Activated naive CD8-positive, alpha-beta T cell (primary cell): Measurements from ENCODE around the gene SCRN2.

Source experiments
- H3K27ac Mint-ChIP-seq: one replicate; pipeline ENCODE4 v1.8.0; 2021; ENCODE audit warnings: mixed read lengths
- H3K27me3 Mint-ChIP-seq: one replicate; pipeline ENCODE4 v1.8.0; 2021; ENCODE audit warnings: mixed read lengths
- H3K36me3 Mint-ChIP-seq: one replicate; pipeline ENCODE4 v1.8.0; 2021; ENCODE audit warnings: mixed read lengths
- H3K4me1 Mint-ChIP-seq: one replicate; pipeline ENCODE4 v1.8.0; 2021; ENCODE audit warnings: low read depth, mixed read lengths
- H3K4me3 Mint-ChIP-seq: one replicate; pipeline ENCODE4 v1.8.0; 2021; ENCODE audit warnings: mild to moderate bottlenecking, mixed read lengths
- H3K9me3 Mint-ChIP-seq: one replicate; pipeline ENCODE4 v1.8.0; 2021; ENCODE audit warnings: low read depth, mixed read lengths

Gene SCRN2

DNA sequence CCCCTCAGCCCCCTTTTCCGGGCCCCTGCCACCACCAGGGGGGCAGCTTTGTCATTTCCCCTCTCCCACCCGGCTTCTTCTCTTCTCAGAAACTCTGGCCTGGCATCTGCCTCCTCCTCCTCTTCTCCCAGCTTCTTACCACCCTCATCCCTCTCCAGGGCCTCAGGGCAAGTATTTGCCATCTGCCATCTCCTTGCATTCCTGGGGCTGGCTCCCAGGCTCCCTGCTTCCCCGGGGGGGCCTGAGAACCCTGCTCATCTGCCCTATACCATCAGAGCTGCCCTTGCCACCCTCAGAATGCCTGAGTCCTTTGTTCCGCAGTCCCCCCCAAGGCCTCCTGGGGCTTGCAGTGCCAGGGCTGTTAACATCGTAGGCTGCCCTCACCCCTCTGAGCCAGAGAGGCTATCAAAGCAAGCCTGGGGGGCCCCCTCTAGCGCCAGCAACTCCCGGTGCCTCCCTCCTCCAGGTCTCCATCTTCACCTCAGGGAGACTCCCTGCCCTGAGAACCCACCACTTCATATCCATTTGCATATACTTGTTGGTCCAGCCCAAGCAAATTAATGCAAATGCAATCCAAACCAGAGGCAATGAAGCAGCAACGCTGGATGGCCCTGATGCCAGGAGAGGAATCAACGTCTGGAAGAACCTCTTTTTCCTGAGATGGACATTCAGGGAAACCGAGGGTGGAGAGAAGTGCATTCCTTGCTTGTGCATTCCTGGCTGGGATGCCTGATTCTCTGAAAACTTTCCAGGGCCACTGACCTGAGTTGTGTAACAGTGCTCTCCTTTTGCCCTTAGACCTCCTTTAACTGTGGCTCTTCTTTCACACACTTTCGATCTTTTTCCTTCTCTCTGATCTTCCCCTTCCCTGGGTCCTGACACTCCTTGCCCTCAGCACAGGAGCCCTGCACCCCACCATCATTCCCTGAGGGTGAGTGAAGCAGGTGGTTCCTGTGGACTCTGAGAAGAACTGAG lies 34.2 kb upstream of the SCRN2 start:
- H3K9me3 Mint-ChIP-seq, result no peaks in the 10 kb centered on the region
- no peak overlapping the region for H3K27ac Mint-ChIP-seq
- peaks cover 4% of the 10 kb centered on the region for H3K4me1 Mint-ChIP-seq
- H3K36me3 Mint-ChIP-seq, result no peaks in the 10 kb centered on the region
- H3K4me3 Mint-ChIP-seq, result no peak overlapping the region
- H3K27me3 Mint-ChIP-seq, result peaks cover 11% of the 10 kb centered on the region

DNA sequence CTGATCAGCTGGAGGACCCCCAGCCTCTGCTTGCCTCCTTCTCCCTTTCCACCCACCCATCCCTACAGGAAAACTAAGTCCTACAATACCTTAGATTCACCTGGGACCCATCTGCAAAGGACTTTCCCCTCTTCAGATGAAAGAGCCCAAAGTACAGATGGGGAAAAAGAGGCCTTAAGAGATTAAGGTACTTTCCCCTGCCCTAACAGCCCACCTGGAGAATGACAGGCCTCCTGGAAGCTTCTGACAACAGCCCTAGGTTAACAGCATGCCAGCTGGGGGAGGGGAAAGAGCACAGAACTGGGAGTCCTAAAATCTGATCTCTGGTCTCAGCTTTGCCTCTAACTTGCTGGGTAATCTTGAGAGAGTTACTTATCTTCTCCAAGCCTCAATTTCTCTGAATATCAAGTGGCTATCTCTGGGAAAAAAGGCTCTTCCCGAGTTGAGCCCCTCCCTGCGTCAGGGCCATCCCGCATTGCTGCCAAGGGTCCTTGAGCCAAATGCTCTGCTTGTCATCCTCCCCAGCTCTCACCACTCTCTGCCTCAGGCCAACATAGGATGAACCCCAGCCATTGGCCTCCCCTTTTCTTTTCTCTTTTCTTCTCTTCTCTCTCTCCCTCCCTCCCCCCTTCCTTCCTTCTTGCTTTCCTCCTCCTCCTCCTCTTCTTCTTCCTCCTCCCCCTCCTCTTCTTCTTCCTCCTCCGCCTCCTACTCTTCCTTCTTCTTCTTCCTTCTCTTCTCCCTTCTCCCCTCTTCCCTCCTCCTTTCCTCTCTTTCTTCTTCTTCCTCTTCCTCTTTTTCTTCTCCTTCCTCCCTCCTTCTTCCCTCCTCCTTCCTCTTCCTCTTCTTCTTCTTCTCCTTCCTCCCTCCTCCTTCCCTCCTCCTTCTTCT lies 32.4 kb upstream of the SCRN2 start:
- peaks cover 14% of the 10 kb centered on the region for H3K27me3 Mint-ChIP-seq
- no peaks in the 10 kb centered on the region for H3K36me3 Mint-ChIP-seq
- H3K27ac Mint-ChIP-seq, result no peak overlapping the region
- H3K4me1 Mint-ChIP-seq, result no peaks in the 10 kb centered on the region
- no peak overlapping the region for H3K4me3 Mint-ChIP-seq
- H3K9me3 Mint-ChIP-seq, result no peaks in the 10 kb centered on the region

DNA sequence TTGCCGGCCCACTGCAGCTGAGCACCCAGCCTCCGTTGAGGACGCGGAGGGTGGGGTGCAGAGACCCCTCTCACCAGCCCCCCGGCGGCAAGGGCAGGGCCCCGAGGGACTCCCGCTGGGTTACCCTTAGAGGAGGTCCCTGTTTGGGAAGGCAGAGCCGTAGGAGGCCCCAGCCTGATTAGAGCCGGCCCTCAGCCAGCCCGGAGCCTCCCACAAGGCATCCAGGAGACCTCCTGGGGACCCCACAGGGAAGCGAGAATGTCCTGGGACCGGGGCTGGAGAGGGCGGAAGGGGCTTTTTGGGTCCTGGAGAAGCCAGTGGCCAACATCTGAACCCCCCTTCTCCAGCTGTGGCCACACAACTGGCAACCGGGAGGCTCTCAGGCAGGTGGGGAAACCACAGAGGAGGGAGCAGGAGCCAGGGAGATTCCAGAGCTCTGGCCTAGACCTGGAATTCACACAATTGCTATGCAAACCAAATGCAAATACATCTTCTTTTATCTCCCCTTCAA lies 31.6 kb upstream of the SCRN2 start:
- Mint-ChIP-seq H3K4me3 (no peak overlapping the region), H3K36me3 (no peaks in the 10 kb centered on the region), H3K27me3 (peaks cover 16% of the 10 kb centered on the region), H3K4me1 (no peaks in the 10 kb centered on the region), H3K9me3 (no peaks in the 10 kb centered on the region), H3K27ac (no peak overlapping the region)

DNA sequence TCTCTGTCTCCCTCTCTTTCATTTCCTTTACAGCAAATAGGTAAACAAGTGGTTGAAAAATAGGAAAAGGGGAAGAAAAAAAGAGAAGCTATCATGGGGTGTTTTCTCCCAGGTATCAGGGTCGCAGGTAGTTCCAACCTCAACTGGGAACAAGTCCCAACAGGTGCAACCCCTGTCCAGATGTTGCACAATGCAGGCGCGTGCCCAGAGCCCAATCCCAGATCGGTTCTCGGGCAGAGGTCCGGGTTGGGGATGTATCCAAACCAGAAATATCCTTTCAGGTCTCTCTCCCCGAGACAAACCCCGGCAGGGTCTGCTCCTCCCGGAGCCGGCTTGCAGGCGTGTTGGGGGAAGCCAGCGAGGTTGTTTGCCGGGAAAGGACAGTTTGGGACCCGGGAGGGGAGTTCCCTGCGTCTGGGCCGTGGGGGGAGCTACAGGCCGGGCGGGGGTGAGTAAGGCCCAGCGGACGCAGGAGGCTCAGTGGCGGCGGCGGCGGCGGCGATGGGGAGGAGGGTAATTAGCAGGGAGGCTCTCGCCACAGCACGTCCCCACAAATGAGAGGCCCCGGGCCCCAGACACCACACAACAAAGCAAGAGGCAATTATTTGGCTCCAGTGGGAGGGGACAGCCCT lies 31.1 kb upstream of the SCRN2 start:
- H3K9me3 Mint-ChIP-seq, result no peaks in the 10 kb centered on the region
- peaks cover 16% of the 10 kb centered on the region for H3K27me3 Mint-ChIP-seq
- H3K27ac Mint-ChIP-seq, result no peak overlapping the region
- no peaks in the 10 kb centered on the region for H3K36me3 Mint-ChIP-seq
- no peak overlapping the region for H3K4me3 Mint-ChIP-seq
- no peaks in the 10 kb centered on the region for H3K4me1 Mint-ChIP-seq

DNA sequence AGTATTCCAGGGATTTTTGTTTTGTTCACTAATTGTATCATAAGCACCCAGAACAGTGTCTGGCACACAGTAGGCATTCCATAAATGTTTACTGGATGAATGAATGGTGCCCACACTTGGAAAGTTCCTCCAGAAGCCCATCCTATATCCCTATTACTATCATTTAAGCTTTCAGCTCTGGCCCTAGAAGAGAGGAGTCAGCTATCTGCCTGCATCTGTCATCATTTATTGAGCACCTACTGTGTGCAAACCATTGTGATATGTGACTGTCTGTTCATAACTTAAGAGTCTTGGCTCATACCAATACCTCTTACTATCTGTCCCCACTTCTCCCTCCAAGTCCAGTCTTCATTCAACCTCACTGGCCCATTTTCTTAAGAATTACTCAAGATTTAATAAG lies 30.0 kb upstream of the SCRN2 start:
- Mint-ChIP-seq H3K4me3 (no peak overlapping the region), H3K36me3 (no peaks in the 10 kb centered on the region), H3K4me1 (no peaks in the 10 kb centered on the region), H3K27me3 (peaks cover 16% of the 10 kb centered on the region), H3K27ac (no peak overlapping the region), H3K9me3 (no peaks in the 10 kb centered on the region)

DNA sequence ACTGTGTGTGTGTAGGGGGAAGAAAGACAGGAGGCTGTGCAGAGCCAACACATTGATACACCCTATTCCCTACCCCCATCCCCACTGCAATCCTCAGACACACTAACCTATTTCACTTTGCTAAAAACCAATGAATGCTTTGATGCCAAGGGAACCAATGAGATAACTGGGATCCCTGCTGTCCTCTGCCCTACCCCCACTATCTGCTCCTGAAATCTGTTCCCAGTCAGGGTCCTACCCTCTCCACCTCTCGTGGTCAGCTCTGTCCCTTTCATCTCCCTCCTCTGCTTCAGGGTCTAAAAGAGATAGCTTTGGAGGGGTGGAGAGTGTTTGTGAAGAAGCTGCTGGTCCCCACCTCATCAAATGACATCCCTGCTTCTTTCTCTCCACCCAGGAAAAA lies 29.0 kb upstream of the SCRN2 start:
- Mint-ChIP-seq H3K4me1 (peaks cover 3% of the 10 kb centered on the region), H3K27me3 (peaks cover 16% of the 10 kb centered on the region), H3K27ac (no peak overlapping the region), H3K36me3 (no peaks in the 10 kb centered on the region), H3K9me3 (no peaks in the 10 kb centered on the region), H3K4me3 (no peak overlapping the region)

DNA sequence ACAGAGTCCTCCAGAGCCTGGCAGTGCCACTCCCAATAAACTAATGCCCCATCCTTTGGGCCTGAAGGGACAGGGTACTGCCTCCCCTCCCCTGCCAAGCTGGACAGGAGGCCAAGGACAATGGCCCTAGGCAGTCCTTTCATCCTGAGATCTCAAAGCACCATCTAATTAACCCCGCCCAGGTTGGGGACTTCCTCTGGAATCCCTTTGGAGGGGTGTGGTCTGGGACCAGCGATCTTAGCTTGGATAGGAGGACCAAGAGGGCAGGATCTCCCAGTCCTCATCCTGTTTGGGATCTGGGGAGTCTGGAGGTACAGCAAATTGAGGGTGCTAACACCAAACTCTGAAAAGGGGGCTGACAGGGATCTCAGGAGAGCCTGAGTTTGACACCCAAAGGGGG lies 28.0 kb upstream of the SCRN2 start:
- Mint-ChIP-seq H3K9me3 (no peaks in the 10 kb centered on the region), H3K27me3 (peaks cover 14% of the 10 kb centered on the region), H3K36me3 (no peaks in the 10 kb centered on the region), H3K27ac (no peak overlapping the region), H3K4me3 (no peak overlapping the region), H3K4me1 (peaks cover 7% of the 10 kb centered on the region)

DNA sequence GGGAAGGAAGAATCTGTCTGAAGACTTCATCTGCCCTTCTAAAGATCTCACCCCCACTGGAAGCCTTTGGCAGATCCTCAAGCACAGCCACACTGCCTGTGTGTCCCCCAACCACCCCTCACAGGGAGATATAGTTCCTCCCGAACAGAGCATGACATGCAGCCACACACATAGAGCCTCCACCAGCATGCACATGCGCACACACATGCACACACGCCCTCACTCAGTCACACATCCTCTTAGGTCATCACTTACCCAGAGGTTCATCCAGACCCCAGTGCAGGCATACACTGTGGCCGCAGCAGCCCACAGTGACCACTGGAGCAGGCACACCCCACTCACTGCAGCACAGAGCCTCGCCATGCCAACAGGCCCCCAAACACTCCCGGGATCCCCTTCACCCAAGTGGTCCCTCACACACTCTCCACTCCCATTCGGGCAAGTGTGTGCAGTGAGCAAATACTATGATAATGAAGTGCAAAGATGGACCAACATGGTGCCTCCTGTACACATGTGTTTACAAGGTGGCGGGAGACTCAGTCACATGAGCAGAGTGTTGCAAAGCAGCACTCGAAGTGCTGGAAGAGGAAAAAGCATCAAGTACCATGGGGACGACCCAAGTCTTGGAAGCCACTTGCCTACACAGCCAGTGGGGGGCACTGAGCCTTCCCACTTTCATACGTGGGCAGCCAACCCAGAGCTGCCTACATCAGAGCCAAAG lies 26.9 kb upstream of the SCRN2 start:
- no peak overlapping the region for H3K4me3 Mint-ChIP-seq
- no peaks in the 10 kb centered on the region for H3K9me3 Mint-ChIP-seq
- no peaks in the 10 kb centered on the region for H3K36me3 Mint-ChIP-seq
- H3K27ac Mint-ChIP-seq, result no peak overlapping the region
- peaks cover 11% of the 10 kb centered on the region for H3K4me1 Mint-ChIP-seq
- H3K27me3 Mint-ChIP-seq, result peaks cover 13% of the 10 kb centered on the region

DNA sequence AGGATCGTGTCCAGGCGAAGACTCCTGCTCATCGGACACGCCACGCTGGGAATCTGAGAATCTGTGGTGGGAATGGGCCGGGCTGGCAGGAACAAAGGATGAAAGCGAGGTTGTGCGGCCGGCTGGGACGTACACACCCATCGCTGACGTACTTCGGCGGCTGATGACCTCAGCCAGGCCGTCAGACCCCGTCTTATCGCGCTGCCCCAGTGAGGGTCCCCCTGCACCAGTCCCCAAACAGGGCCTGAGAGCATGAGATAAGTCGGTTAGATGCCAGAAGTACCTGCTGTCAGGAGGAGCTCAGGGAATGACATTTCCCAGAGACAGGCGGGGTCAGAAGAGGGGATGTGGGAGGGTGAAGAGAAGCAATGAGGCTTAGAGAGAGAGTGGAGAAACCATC lies 25.9 kb upstream of the SCRN2 start:
- Mint-ChIP-seq H3K27me3 (peaks cover 12% of the 10 kb centered on the region), H3K4me3 (no peak overlapping the region), H3K36me3 (no peaks in the 10 kb centered on the region), H3K27ac (no peak overlapping the region), H3K9me3 (no peaks in the 10 kb centered on the region), H3K4me1 (peaks cover 16% of the 10 kb centered on the region)

DNA sequence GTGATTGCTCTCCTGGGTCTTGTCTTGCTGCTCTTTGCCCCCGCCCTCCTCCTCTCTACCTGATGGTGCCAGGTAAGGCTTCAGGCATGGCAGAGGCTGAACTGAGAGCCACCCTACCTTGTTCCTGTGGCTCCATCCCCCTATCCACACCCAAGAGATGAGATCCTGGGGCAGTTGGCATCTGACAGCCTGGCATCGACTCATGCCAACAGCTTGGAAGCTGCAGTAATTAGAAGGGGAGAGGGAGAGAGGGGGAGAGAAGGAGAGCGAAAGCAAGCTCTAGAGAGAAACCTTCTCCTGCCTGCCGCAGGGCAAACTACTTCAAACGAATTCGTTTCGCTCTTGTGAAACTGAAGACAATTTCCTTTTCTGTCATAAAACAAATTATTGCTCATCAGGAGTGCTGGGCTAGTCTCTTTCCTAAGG lies 23.7 kb upstream of the SCRN2 start:
- H3K27ac Mint-ChIP-seq, result no peak overlapping the region
- H3K27me3 Mint-ChIP-seq, result peaks cover 4% of the 10 kb centered on the region
- peaks cover 16% of the 10 kb centered on the region for H3K4me1 Mint-ChIP-seq
- no peaks in the 10 kb centered on the region for H3K36me3 Mint-ChIP-seq
- no peaks in the 10 kb centered on the region for H3K9me3 Mint-ChIP-seq
- H3K4me3 Mint-ChIP-seq, result no peak overlapping the region

DNA sequence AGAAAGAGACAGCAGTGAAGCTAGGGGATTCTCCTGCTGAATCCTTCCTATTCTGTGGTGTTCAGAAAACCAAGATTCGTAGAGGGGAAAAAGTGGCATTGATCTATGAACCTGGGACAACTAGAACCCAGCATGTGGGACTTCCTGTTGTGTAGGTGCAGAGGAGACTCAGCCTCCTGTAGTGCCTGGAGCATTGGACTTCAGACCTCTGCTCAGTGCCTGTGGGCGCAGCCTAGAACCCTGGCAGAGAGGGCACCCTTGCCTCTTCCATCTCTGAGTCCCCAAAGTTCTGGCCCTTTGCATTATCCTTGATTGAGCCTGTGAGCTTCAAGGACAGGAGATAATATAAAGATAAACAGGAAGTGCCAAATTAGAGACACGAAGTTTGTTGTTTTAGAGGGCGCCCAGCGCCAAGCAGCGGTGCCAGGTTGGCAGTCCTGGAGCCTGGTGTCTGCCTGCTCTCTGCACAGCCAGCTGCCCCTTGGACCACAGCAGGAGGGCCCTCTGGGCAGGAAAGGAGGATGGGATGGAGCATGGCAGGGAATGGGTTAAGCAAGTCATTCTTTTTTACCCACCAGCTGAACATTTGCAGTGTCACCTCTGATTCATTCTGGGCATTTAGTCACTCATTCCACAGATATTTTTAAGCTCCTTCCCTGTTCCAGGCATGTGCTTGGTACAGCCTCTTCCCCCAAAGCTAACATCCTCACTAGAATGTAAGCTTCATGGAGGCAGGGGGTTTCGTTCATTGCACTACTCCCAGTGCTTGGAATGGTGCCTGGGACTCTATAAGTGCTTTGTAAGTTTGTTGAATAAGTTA lies 21.8 kb upstream of the SCRN2 start:
- Mint-ChIP-seq H3K27me3 (no peaks in the 10 kb centered on the region), H3K4me3 (no peak overlapping the region), H3K9me3 (no peaks in the 10 kb centered on the region), H3K36me3 (no peaks in the 10 kb centered on the region), H3K27ac (no peak overlapping the region), H3K4me1 (peaks cover 16% of the 10 kb centered on the region)

DNA sequence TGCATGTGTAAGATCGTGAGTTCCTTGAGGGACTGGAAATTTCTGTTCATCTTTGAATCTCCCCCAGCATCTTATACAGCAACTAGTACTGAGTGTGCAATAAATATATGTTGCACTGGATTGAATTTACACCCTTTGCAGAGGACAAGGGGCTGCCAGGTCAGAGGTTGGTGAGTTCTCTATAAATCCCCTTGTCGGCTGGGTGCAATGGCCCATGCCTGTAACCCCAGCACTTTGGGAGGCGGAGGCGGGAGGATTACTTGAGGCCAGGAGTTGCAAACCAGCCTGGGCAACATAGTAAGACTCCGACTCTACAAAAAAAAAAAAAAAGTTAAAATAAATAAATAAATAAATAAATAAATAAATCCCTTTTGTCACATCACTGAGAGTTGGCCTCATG lies 19.3 kb upstream of the SCRN2 start:
- peaks cover 8% of the 10 kb centered on the region for H3K27me3 Mint-ChIP-seq
- no peaks in the 10 kb centered on the region for H3K36me3 Mint-ChIP-seq
- H3K4me3 Mint-ChIP-seq, result no peak overlapping the region
- no peak overlapping the region for H3K27ac Mint-ChIP-seq
- H3K4me1 Mint-ChIP-seq, result peaks cover 14% of the 10 kb centered on the region
- no peaks in the 10 kb centered on the region for H3K9me3 Mint-ChIP-seq

DNA sequence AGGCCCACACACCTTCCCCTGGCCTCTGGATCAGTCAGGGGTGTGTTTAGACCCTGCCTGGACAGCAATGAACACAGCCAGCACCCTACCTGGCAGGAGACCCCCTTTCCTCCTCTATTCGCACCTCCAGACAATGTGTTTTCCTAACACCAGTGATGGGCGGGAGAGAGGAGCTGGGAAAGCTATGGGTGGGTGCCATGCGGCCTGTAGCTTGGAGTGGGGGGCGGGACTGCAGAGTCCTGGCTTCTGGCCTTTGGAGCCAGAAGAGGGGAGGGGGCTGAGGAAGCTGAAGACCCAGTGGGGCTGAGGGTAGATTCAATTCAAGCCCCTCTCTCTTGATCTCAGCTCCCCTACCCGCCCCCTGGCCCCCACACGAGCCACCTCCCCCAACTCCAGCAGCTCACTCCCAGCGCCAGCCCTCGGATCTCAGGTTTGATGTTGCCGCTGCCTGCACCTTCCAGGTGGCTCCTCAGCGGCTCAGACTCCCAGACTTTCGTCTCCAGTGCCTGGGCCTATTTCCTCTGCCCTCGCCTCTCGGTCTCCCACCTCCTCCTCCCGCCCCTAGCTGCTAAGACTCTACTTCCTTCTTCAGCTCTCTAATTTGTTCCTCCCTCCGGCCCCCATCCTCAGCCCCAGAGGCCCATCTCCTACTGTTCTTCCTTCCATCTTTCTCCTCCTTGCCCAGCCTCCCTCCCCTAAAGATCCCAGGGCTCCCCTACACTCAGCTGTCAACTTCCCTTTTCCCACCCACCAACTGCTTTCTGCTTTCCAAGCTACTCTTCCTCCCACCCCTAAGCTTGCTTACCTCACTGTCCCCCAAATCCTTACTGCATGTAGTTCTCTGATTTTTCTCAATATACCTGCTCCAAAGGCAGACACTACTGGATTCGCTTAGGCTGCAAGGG lies 16.7 kb upstream of the SCRN2 start:
- Mint-ChIP-seq H3K9me3 (no peaks in the 10 kb centered on the region), H3K27me3 (peaks cover 24% of the 10 kb centered on the region), H3K4me1 (peaks cover 7% of the 10 kb centered on the region), H3K36me3 (no peaks in the 10 kb centered on the region), H3K27ac (no peak overlapping the region), H3K4me3 (no peak overlapping the region)
